Measurements from ENCODE around the gene GPC3. TPM values are rescaled to one million over a fixed set of nuclear protein-coding genes. Genes with fewer than 3 reads are reported as not detected.

Gene GPC3
- total RNA-seq, 1 donor from 2014 or later, result not detected

GRCh38 chrX:133966199-133966598, 19.2 kb downstream of the GPC3 start:
- DNase-seq, result no peak

GRCh38 chrX:133965321-133965720, 20.1 kb downstream of the GPC3 start:
- no peak for DNase-seq

GRCh38 chrX:133961046-133961445, 24.3 kb downstream of the GPC3 start:
- DNase-seq, result no peak

- no peak for DNase-seq
Observed at GRCh38 chrX:133959972-133960371, 25.4 kb downstream of the GPC3 start.

GRCh38 chrX:133958997-133959688, 26.3 kb downstream of the GPC3 start:
- no peak for DNase-seq

GRCh38 chrX:133956570-133957340, 28.6 kb downstream of the GPC3 start:
- no peak for DNase-seq

- no peak for DNase-seq
Observed at GRCh38 chrX:133953785-133954355, 31.5 kb downstream of the GPC3 start.

- no peak for DNase-seq
Observed at GRCh38 chrX:133953078-133953477, 32.3 kb downstream of the GPC3 start.

- DNase-seq, result no peak
Observed at GRCh38 chrX:133951098-133951497, 34.3 kb downstream of the GPC3 start.

GRCh38 chrX:133950214-133950613, 35.2 kb downstream of the GPC3 start:
- DNase-seq, result no peak

GRCh38 chrX:133948895-133949294, 36.5 kb downstream of the GPC3 start:
- DNase-seq, result no peak

GRCh38 chrX:133947996-133948395, 37.4 kb downstream of the GPC3 start:
- no peak for DNase-seq

GRCh38 chrX:133947022-133947421, 38.4 kb downstream of the GPC3 start:
- DNase-seq, result no peak

- no peak for DNase-seq
Observed at GRCh38 chrX:133943507-133943906, 41.9 kb downstream of the GPC3 start.

- DNase-seq, result no peak
Observed at GRCh38 chrX:133939655-133940302, 45.6 kb downstream of the GPC3 start.

- DNase-seq, result no peak
Observed at GRCh38 chrX:133938530-133938929, 46.9 kb downstream of the GPC3 start.

- DNase-seq, result no peak
Observed at GRCh38 chrX:133937022-133937421, 48.4 kb downstream of the GPC3 start.

GRCh38 chrX:133935076-133935475, 50.3 kb downstream of the GPC3 start:
- DNase-seq, result no peak

- no peak for DNase-seq
Observed at GRCh38 chrX:133933316-133933715, 52.1 kb downstream of the GPC3 start.

- no peak for DNase-seq
Observed at GRCh38 chrX:133929836-133930464, 55.4 kb downstream of the GPC3 start.

GRCh38 chrX:133928365-133928764, 57.0 kb downstream of the GPC3 start:
- DNase-seq, result no peak

- DNase-seq, result no peak
Observed at GRCh38 chrX:133926809-133927208, 58.6 kb downstream of the GPC3 start.

GRCh38 chrX:133926099-133926498, 59.3 kb downstream of the GPC3 start:
- no peak for DNase-seq
